Cardiac septum (tissue), 1 donor: Measurements from ENCODE around the gene BLTP2. TPM values are rescaled to one million over a fixed set of nuclear protein-coding genes. Genes with fewer than 3 reads are reported as not detected.
"Not testable (repeated sequence)": the region's sequence is repeated elsewhere in the genome, so short reads cannot be mapped to it uniquely, and the experiment has no call there.

Experiments used
- DNase-seq: peaks from one replicate; pipeline ENCODE4 v3.0.0-alpha.2; 2020; ENCODE audit warnings: low spot score
- intact Hi-C: fragments of 100-400 bp; cut with DNase I; formaldehyde crosslinking; loops from one replicate; pipeline ENCODE4 v1.14.0; 2022
- total RNA-seq: library from RNA; stranded (reverse); fragmentation: NEBNext Ultra II Directional; extraction: Animal tissue kit (Norgen Biotek cat#: 25700); gene quantifications from one replicate; pipeline ENCODE4 v1.2.1, GENCODE V29; 2021
- donor health status: DM: no; HTN: no; CAD: no.

The BLTP2 gene
- total RNA-seq, 1 donor from 2014 or later = 70.4 TPM

DNA sequence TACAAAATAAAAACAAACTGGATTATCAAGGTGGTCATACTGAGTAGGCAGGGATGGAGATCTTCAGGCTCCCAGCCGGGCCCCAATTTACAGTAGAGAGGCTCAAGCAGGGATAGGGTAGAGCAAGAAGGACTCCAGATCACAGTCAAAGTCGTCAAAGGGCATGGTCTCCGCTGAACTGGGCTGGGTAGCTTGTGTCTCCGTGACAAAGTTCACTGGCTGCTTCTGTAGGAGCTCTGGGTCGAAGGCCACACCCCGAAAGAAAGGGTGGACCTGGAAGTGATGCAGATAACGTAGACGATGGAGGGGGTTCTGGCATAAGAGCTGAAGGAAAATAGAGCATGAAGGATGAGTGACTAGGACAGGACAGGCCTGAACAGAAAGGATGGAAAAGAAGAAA is 34.6 kb downstream of the BLTP2 start:
- no peak for DNase-seq
- intact Hi-C loops = no loop called here

DNA sequence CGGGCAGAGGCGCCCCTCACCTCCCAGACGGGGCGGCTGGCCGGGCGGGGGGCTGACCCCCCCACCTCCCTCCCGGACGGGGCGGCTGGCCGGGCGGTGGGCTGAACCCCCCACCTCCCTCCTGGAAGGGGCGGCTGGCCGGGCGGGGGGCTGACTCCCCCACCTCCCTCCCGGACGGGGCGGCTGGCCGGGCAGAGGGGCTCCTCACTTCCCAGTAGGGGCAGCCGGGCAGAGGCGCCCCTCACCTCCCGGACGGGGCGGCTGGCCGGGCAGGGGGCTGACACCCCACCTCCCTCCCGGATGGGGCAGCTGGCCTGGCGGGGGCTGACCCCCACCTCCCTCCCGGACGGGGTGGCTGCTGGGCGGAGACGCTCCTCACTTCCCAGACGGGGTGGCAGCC is 40.9 kb downstream of the BLTP2 start:
- intact Hi-C loops = not testable (repeated sequence)

DNA sequence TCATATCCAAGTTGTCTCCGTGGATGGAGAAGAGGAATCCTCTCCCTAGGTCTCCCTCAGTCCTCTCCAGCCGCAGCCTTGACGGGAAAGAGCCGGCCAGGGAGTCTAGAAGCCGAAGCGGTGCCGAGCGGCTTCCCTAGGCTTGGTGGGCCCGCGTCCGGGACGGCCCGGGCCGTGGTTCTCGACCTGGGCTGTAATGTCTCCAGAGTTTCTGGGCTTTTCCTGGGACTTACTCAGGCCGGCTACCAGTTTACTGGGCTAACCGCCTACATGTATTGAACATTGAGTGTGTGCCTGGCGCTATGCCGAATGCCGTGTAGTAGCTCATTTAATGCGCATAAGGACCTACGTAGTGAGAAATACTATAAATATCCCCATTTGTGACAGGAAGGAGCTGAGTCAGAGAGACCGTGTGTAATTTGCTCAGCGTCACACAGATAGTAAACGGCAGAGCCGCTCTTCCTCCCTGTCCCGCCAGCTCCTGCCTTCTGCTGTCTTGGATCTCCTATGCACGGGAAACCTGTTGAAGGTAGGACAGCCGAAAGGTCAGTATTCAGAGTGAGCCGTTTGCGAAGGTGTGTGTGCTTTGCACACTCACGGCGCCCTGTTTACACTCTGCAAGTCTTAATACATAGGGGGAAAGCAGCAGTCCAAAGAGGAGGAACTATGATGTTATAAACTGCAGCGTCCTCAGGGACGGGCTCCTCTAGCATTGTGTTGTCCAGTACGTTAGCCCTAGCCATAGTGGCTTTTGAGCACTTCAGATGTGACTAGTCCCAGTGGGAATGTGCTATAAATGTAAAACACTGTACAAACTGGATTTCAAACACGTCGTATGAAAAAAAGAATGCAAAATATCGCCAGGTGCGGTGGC is 45.4 kb downstream of the BLTP2 start:
- DNase-seq = no peak
- intact Hi-C loops = no loop called here

More for the DNA sequence above, 40.9 kb downstream of the BLTP2 start:
- DNase-seq = not testable (repeated sequence)

DNA sequence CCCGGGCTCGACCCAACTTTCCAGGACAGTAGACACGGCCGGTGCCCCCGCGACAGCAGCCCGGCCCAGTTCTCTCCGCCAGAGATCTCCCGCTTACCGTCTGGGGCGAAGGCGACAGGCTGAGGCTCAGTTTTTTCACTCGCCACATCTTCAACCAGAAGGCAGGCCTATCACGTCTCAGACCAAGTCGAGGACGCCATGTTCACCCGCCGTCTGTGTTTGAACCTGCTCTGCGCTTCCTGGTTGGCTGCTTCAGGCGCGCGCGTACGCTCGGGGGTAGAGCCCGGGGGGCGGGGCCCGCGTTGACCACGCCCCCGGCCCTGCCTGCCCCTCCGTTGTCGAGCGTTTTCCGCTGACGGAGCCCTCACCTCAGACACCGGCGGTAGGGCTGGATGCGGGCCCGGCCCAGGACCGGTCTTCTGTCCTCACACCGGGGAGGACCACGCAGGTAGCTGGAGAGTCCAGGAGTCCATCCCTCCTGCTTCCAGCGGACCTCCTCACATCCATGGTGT is 46.1 kb downstream of the BLTP2 start, which contains the start of gene SPAG5:
TSS of gene SPAG5 (minus strand) at position 227 of the 512 bp plus-strand sequence. CDS start at position 148, 79 bp downstream.
- DNase-seq = peak; percentile 97
- intact Hi-C loops = no loop called here

DNA sequence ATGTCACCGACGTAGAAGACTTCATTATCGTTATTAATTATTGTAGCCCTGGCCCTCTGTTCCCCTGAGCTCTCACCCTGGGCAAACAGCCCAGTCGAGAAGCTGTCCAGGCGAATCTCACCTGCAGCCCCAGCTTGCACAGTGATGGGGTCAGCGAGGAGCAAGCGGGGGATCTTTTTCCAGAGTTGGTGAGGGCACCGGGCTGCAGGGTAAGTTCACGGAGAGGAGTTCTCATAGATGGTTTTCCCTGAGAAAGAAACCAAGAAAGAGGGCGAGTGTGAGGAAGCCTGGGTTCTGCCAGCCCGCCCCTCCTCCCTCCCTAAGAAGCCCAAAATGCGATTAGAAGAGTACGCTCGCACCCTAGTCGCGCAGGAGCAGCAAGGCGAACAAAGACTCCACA is 46.6 kb downstream of the BLTP2 start:
- DNase-seq = no peak
- intact Hi-C loops = no loop called here

- DNase-seq = no peak
- intact Hi-C loops = no loop called here
These were observed 47.2 kb downstream of the BLTP2 start for GRCh38 chr17:28597606-28598383.

Other genes with a start within 250 kb of the BLTP2 start
- 2.7 TPM for gene SLC46A1, start 238.9 kb downstream of the BLTP2 start, total RNA-seq
- not detected for gene SLC13A2, start 171.5 kb downstream of the BLTP2 start, total RNA-seq
- gene FOXN1, start 138.8 kb downstream of the BLTP2 start, total RNA-seq = not detected
- 16.0 TPM for gene UNC119, start 92.5 kb downstream of the BLTP2 start, total RNA-seq
- gene PIGS, start 73.6 kb downstream of the BLTP2 start, total RNA-seq = 51.5 TPM
- 326 TPM for gene ALDOC, start 68.3 kb downstream of the BLTP2 start, total RNA-seq
- gene SPAG5, start 46.1 kb downstream of the BLTP2 start, total RNA-seq = 0.78 TPM
- gene RSKR, start 31.0 kb downstream of the BLTP2 start, total RNA-seq = 6.8 TPM
- 26.6 TPM for gene SDF2, start 16.7 kb upstream of the BLTP2 start, total RNA-seq
- 48.4 TPM for gene SUPT6H, start 17.0 kb upstream of the BLTP2 start, total RNA-seq
- gene PROCA1, start 66.7 kb upstream of the BLTP2 start, total RNA-seq = 2.0 TPM
- 15.3 TPM for gene RAB34, start 72.7 kb upstream of the BLTP2 start, total RNA-seq
- 725 TPM for gene RPL23A, start 74.8 kb upstream of the BLTP2 start, total RNA-seq
- 2.4 TPM for gene TLCD1, start 81.1 kb upstream of the BLTP2 start, total RNA-seq
- gene NEK8, start 83.6 kb upstream of the BLTP2 start, total RNA-seq = 0.78 TPM
- 2.8 TPM for gene TRAF4, start 98.9 kb upstream of the BLTP2 start, total RNA-seq
- gene FAM222B, start 197.6 kb upstream of the BLTP2 start, total RNA-seq = 18.6 TPM
- 31.3 TPM for gene ERAL1, start 209.9 kb upstream of the BLTP2 start, total RNA-seq